HepG2 (cell line): Measurements from ENCODE around the gene RARG. TPM values are rescaled to one million over a fixed set of nuclear protein-coding genes. Genes with fewer than 3 reads are reported as not detected.

Experiments
- ATAC-seq: fragments of 200-7000 bp; cut with Tn5 transposase; 3 replicates; pipeline ENCODE4 v1.9.1; 2020; ENCODE audit warnings: mild to moderate bottlenecking, moderate library complexity
- BruUV-seq: library from RNA; stranded (reverse); fragments of 400-500 nt; replicated peaks from 2 replicates; lab custom pipeline; 2021; lab: Mats Ljungman, UMichigan
- CTCF ChIA-PET: fragments of 300-600 bp; formaldehyde crosslinking; extraction: SDS; loops from one replicate; lab custom pipeline; 2021; ENCODE audit warnings: low total read pairs, inconsistent platforms, low intra/inter-chr PET ratio; lab: Yijun Ruan, JAX
- POLR2A ChIA-PET: fragments of 350-600 bp; sonication (Branson Sonifier 250); formaldehyde crosslinking; loops from one replicate; lab custom pipeline; 2020; ENCODE audit warnings: antibody characterized with exemption, inconsistent platforms; lab: Yijun Ruan, JAX
- DNase-seq: peaks from one replicate; pipeline ENCODE4 v3.0.0-alpha.2; 2015; ENCODE audit warnings: low spot score
- FAIRE-seq: peaks from 3 replicates; lab custom pipeline; 2011; peaks lifted over from hg19 to GRCh38; lab: Jason Lieb, UNC
- H2AFZ ChIP-seq: one replicate; pipeline ENCODE4 v1.6.1; 2011; ENCODE audit warnings: low read length, inconsistent platforms
- H3K27ac ChIP-seq: fragments of 300-600 bp; 3 replicates; pipeline ENCODE4 v1.8.0; 2011; ENCODE audit warnings: mixed run types, mild to moderate bottlenecking, mixed read lengths, low read length, inconsistent platforms; ENCODE audit not compliant: insufficient read depth; ENCODE audit errors: extremely low read length
- H3K27me3 ChIP-seq, 2 experiments: fragments of 200-600 bp in 1 of 2; 2 replicates in 1 of 2; 3 replicates in 1 of 2; pipeline versions ENCODE4 v1.6.0 to v1.8.0; 2011; ENCODE audit warnings: low read length in 2 of 2, mild to moderate bottlenecking in 2 of 2, moderate library complexity in 2 of 2, inconsistent platforms in 1 of 2; ENCODE audit not compliant: insufficient read depth in 2 of 2, control insufficient read depth in 1 of 2
- H3K36me3 ChIP-seq, 2 experiments: fragments of 200-600 bp in 1 of 2; replicated peaks in 1 of 2; 2 replicates in 1 of 2; 3 replicates in 1 of 2; pipeline versions ENCODE4 v1.5.1 to v1.8.0; 2011; ENCODE audit warnings: low read length in 2 of 2, inconsistent platforms in 1 of 2; ENCODE audit not compliant: insufficient read depth in 2 of 2, control insufficient read depth in 1 of 2
- H3K4me1 ChIP-seq: 2 replicates; pipeline ENCODE4 v1.5.1; 2012; ENCODE audit warnings: low read length, inconsistent platforms; ENCODE audit not compliant: insufficient read depth
- H3K4me2 ChIP-seq: 2 replicates; pipeline ENCODE4 v1.6.0; 2011; ENCODE audit warnings: low read depth, low read length, inconsistent platforms
- H3K4me3 ChIP-seq, 3 experiments: fragments of 200-600 bp in 1 of 3; sonication (generic), shearing (Covaris generic) in 1 of 3; replicated peaks in 1 of 3; 2 replicates each; pipeline ENCODE4 v1.5.1; 2011 to 2016; ENCODE audit warnings: low read length in 3 of 3, inconsistent platforms in 2 of 3, low read depth in 2 of 3, mild to moderate bottlenecking in 2 of 3, control low read depth in 1 of 3, mixed read lengths in 1 of 3; ENCODE audit not compliant: insufficient read depth in 1 of 3
- H3K79me2 ChIP-seq: one replicate; pipeline ENCODE4 v1.6.1; 2011; ENCODE audit warnings: low read length, inconsistent platforms; ENCODE audit not compliant: insufficient read depth
- H3K9ac ChIP-seq: 2 replicates; pipeline ENCODE4 v1.6.0; 2011; ENCODE audit warnings: mild to moderate bottlenecking, low read depth, low read length, inconsistent platforms; ENCODE audit not compliant: insufficient read depth
- H3K9me3 ChIP-seq: 2 replicates; pipeline ENCODE4 v1.5.1; 2012; ENCODE audit warnings: mild to moderate bottlenecking, low read length
- H4K20me1 ChIP-seq: 2 replicates; pipeline ENCODE4 v1.6.0; 2011; ENCODE audit warnings: inconsistent platforms, mild to moderate bottlenecking, low read length, moderate library complexity; ENCODE audit not compliant: insufficient read depth
- ADNP ChIP-seq: sonication (generic); formaldehyde crosslinking; IDR thresholded peaks from 2 replicates; pipeline ENCODE4 v1.4.0; 2020; ENCODE audit warnings: missing genetic modification reagents
- ARNT2 ChIP-seq: sonication (generic); formaldehyde crosslinking; IDR thresholded peaks from 2 replicates; pipeline ENCODE4 v1.8.0; 2022; ENCODE audit warnings: mild to moderate bottlenecking, low read depth, missing genetic modification reagents, moderate library complexity
- ATF7-NPFF ChIP-seq: sonication (generic); formaldehyde crosslinking; IDR thresholded peaks from 2 replicates; pipeline ENCODE4 v1.8.1; 2023; ENCODE audit warnings: mild to moderate bottlenecking, low read depth, missing genetic modification reagents, moderate library complexity
- ELF1 ChIP-seq: sonication (generic); formaldehyde crosslinking; IDR thresholded peaks from 2 replicates; pipeline ENCODE4 v1.4.0; 2020; ENCODE audit warnings: missing genetic modification reagents
- HDAC1 ChIP-seq: sonication (generic); formaldehyde crosslinking; IDR thresholded peaks from 2 replicates; pipeline ENCODE4 v1.5.1; 2020; ENCODE audit warnings: mild to moderate bottlenecking, missing genetic modification reagents
- HIVEP1 ChIP-seq: sonication (generic); formaldehyde crosslinking; IDR thresholded peaks from 2 replicates; pipeline ENCODE4 v1.4.0; 2020; ENCODE audit warnings: mild to moderate bottlenecking, missing genetic modification reagents
- KAT8 ChIP-seq: IDR thresholded peaks from 2 replicates; pipeline ENCODE4 v1.6.1; 2016; ENCODE audit warnings: missing genetic modification reagents, missing compliant biosample characterization
- MYC ChIP-seq: sonication (generic); formaldehyde crosslinking; IDR thresholded peaks from 2 replicates; pipeline ENCODE4 v1.9.0; 2021; ENCODE audit warnings: missing genetic modification reagents, borderline replicate concordance
- RBFOX2 ChIP-seq: fragments of 200-400 bp; formaldehyde crosslinking; IDR thresholded peaks from 2 replicates; pipeline ENCODE4 v1.6.1; 2017; ENCODE audit warnings: low read depth, mild to moderate bottlenecking, low read length
- SMYD3 ChIP-seq: sonication (generic); formaldehyde crosslinking; IDR thresholded peaks from 2 replicates; pipeline ENCODE4 v1.8.1; 2023; ENCODE audit warnings: mild to moderate bottlenecking, missing genetic modification reagents
- STAG1 ChIP-seq: sonication (generic); formaldehyde crosslinking; IDR thresholded peaks from 2 replicates; pipeline ENCODE4 v1.4.0; 2020; ENCODE audit warnings: missing genetic modification reagents
- TAF1 ChIP-seq: sonication (generic); formaldehyde crosslinking; IDR thresholded peaks from 2 replicates; pipeline ENCODE4 v1.4.0; 2020; ENCODE audit warnings: missing genetic modification reagents
- ZFP90 ChIP-seq: sonication (generic); formaldehyde crosslinking; IDR thresholded peaks from 2 replicates; pipeline ENCODE4 v1.8.0; 2022; ENCODE audit warnings: missing genetic modification reagents, mild to moderate bottlenecking, inconsistent platforms, borderline replicate concordance
- ZNF543 ChIP-seq: sonication (generic); formaldehyde crosslinking; IDR thresholded peaks from 2 replicates; pipeline ENCODE4 v1.4.0; 2020; ENCODE audit warnings: mild to moderate bottlenecking, missing genetic modification reagents
- WGBS: methylation state at CpG from one replicate; pipeline ENCODE4 v1.1.6; 2017; ENCODE audit warnings: low lambda C conversion rate; 5-methylcytosine and 5-hydroxymethylcytosine counted together
- in situ Hi-C: cut with HindIII; loops from 2 replicates; pipeline ENCODE4 v1.10.0; 2017; ENCODE audit warnings: low pct_unique_long_range_greater_than_20kb; ENCODE audit not compliant: extremely low pct_ligation_motif_present
- intact Hi-C: fragments of 100-400 bp; cut with micrococcal nuclease; formaldehyde crosslinking; loops from one replicate; pipeline ENCODE4 v1.10.0; 2022; ENCODE audit not compliant: unreplicated experiment
- polyA plus RNA-seq, 8 experiments: library from polyadenylated mRNA; depleted of rRNA in 3 of 8; stranded (reverse) in 7 of 8; unstranded in 1 of 8; fragments of >200 nt; fragmentation: Illumina TruSeq in 4 of 8; extraction: Trizol in 4 of 8; gene quantifications; 2 replicates each; pipeline versions ENCODE4 v1.2.1 to v1.2.3, GENCODE V29; 2011 to 2016; ENCODE audit warnings: low read depth in 4 of 8, missing spikeins in 1 of 8, mixed read lengths in 1 of 8; ENCODE audit not compliant: insufficient read depth in 1 of 8
- total RNA-seq, 5 experiments: library from RNA; depleted of rRNA; stranded (reverse); fragments of >200 nt; fragmentation: Illumina TruSeq; extraction: Trizol; gene quantifications; 2 replicates each; pipeline ENCODE4 v1.2.3, GENCODE V29; 2016; ENCODE audit warnings: low read depth in 1 of 5
- TF ChIP-seq, protein P1 (sequence below): sonication (generic); formaldehyde crosslinking; IDR thresholded peaks from 2 replicates; pipeline ENCODE4 v1.4.0; 2020; ENCODE audit warnings: missing genetic modification reagents
- TF ChIP-seq, protein P2 (sequence below): sonication (generic); formaldehyde crosslinking; IDR thresholded peaks from 2 replicates; pipeline ENCODE4 v1.4.0; 2020; ENCODE audit warnings: mild to moderate bottlenecking, missing genetic modification reagents

The RARG gene
- total and polyA plus RNA-seq, 2 of the 13 experiments (the other 11 are each of a cell fraction or from before 2014, with no cell fraction given), result 0.77 to 1.5 TPM

DNA sequence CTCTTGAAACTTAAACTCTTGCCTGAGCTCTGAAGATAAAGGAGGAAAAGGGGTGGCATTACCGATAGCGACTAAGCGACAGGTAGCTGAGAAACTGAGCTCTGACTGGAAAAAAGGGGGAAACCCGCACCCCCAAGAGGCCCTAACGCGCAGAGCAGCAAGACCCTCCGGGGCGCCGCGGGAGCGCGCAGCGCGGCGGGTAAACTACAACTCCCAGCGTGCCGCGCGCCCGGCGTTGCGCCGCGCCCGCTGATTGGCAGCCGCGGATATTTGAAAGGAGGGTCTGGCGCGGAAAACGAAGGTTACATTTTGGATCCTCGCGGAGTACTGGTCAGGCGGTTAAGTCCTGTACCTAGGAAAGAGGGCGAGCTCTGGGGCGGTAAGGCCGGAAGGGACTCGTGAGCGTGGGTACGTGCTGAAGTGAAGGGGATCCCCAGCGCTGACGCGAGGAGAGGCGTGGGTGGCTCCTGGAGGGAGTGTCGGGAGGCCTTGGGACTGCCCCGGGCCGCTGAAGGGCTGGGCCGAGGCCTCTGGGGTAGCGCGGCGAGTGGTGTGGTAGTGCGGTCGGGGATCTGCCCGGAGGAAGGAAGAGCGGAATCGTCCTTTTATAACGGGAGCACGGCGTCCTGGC lies 36.1 kb upstream of the RARG start, which contains the start of gene ESPL1:
ESPL1 (plus strand) TSS at position 301 of the 631 bp plus-strand sequence. CDS start 468 bp downstream, outside the sequence.
- Histone ChIP-seq H3K4me2 (peak within 1 kb of the TSS; percentile 82), H3K79me2 (peaks cover 12% of the 10 kb centered on the region), H2AFZ (peak within 1 kb of the TSS; percentile 55), H4K20me1 (no peaks in the 10 kb centered on the region), H3K4me3 (peak within 1 kb of the TSS; percentile 77 to 96 (median 91)), H3K36me3 (peaks cover 5 to 6% of the 10 kb centered on the region in 2 experiments; a peak in 3 of 5 replicates), H3K27ac (peak within 1 kb of the TSS; percentile 32), H3K9me3 (no peaks in the 10 kb centered on the region), H3K4me1 (peaks cover 28% of the 10 kb centered on the region), H3K9ac (peak within 1 kb of the TSS; percentile 66), H3K27me3 (no peaks in the 10 kb centered on the region)
- ATAC-seq, result peak; percentile 91
- intact Hi-C loops (loop anchor here (1.0 kb wide), 1 partner anchor 55 kb away; no protein-coding TSS in a partner anchor), in situ Hi-C loops (loop anchor here (5.0 kb wide), 1 partner anchor 51 kb away; no protein-coding TSS in a partner anchor)
- peak; percentile 65 for DNase-seq
- FAIRE-seq, result peak; percentile 8
- BruUV-seq, result no TSS peak
- under 1% methylated on average over 31 of the region's 58 CpGs for WGBS
- ChIA-PET POLR2A (interaction anchor here (0.8 to 2.7 kb wide), 12 partner anchors 11 to 189 kb away, joined by 3 to 12 read pairs (median 3); partner anchors contain the start of genes AAAS, CSAD, MYG1 and PFDN5), CTCF (interaction anchor here (0.9 kb wide), 1 partner anchor 55 kb away, joined by 5 read pairs; no protein-coding TSS in a partner anchor)
- peak; percentile 62; the same call in 1 of the 2 replicates for TF ChIP-seq TAF1 (CRISPR knock-in tag)
- peak; percentile 80 for TF ChIP-seq SMYD3 (CRISPR knock-in tag)
- TF ChIP-seq ATF7-NPFF (CRISPR knock-in tag), result 0 out of 2 replicates have a peak, but pooled peaks have one; percentile 58
- no peak for TF ChIP-seq ADNP (CRISPR knock-in tag)
- peak; percentile 67; the same call in 1 of the 2 replicates for TF ChIP-seq ARNT2 (CRISPR knock-in tag)
- TF ChIP-seq HDAC1 (CRISPR knock-in tag), result peak; percentile 90
- TF ChIP-seq STAG1 (CRISPR knock-in tag), result peak; percentile 60
- TF ChIP-seq, protein P1, sequence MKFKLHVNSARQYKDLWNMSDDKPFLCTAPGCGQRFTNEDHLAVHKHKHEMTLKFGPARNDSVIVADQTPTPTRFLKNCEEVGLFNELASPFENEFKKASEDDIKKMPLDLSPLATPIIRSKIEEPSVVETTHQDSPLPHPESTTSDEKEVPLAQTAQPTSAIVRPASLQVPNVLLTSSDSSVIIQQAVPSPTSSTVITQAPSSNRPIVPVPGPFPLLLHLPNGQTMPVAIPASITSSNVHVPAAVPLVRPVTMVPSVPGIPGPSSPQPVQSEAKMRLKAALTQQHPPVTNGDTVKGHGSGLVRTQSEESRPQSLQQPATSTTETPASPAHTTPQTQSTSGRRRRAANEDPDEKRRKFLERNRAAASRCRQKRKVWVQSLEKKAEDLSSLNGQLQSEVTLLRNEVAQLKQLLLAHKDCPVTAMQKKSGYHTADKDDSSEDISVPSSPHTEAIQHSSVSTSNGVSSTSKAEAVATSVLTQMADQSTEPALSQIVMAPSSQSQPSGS (CRISPR knock-in tag), result peak; percentile 42; the same call in 1 of the 2 replicates
- TF ChIP-seq, protein P2, sequence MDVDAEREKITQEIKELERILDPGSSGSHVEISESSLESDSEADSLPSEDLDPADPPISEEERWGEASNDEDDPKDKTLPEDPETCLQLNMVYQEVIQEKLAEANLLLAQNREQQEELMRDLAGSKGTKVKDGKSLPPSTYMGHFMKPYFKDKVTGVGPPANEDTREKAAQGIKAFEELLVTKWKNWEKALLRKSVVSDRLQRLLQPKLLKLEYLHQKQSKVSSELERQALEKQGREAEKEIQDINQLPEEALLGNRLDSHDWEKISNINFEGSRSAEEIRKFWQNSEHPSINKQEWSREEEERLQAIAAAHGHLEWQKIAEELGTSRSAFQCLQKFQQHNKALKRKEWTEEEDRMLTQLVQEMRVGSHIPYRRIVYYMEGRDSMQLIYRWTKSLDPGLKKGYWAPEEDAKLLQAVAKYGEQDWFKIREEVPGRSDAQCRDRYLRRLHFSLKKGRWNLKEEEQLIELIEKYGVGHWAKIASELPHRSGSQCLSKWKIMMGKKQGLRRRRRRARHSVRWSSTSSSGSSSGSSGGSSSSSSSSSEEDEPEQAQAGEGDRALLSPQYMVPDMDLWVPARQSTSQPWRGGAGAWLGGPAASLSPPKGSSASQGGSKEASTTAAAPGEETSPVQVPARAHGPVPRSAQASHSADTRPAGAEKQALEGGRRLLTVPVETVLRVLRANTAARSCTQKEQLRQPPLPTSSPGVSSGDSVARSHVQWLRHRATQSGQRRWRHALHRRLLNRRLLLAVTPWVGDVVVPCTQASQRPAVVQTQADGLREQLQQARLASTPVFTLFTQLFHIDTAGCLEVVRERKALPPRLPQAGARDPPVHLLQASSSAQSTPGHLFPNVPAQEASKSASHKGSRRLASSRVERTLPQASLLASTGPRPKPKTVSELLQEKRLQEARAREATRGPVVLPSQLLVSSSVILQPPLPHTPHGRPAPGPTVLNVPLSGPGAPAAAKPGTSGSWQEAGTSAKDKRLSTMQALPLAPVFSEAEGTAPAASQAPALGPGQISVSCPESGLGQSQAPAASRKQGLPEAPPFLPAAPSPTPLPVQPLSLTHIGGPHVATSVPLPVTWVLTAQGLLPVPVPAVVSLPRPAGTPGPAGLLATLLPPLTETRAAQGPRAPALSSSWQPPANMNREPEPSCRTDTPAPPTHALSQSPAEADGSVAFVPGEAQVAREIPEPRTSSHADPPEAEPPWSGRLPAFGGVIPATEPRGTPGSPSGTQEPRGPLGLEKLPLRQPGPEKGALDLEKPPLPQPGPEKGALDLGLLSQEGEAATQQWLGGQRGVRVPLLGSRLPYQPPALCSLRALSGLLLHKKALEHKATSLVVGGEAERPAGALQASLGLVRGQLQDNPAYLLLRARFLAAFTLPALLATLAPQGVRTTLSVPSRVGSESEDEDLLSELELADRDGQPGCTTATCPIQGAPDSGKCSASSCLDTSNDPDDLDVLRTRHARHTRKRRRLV (CRISPR knock-in tag), result peak; percentile 71; the same call in 1 of the 2 replicates
- TF ChIP-seq MYC (CRISPR knock-in tag), result peak; percentile 57; the same call in 1 of the 2 replicates
- TF ChIP-seq KAT8 (CRISPR knock-in tag), result peak; percentile 72; the same call in 1 of the 2 replicates
- peak; percentile 94 for TF ChIP-seq HIVEP1 (CRISPR knock-in tag)
- no peak; the same call in 1 of the 2 replicates for TF ChIP-seq ZFP90
- TF ChIP-seq ELF1, result peak; percentile 43
- peak; percentile 64; the same call in 1 of the 2 replicates for TF ChIP-seq ZNF543 (CRISPR knock-in tag)
- peak; percentile 73 for TF ChIP-seq RBFOX2
